H1 (cell line): Measurements from ENCODE around the gene TRAPPC12. TPM values are rescaled to one million over a fixed set of nuclear protein-coding genes. Genes with fewer than 3 reads are reported as not detected.

Source experiments
- ATF3 ChIP-seq: IDR thresholded peaks from 2 replicates; pipeline ENCODE4 v1.6.1; 2011; ENCODE audit warnings: low read depth, mild to moderate bottlenecking, low read length; ENCODE audit not compliant: insufficient read depth
- BCL11A ChIP-seq, 2 experiments: IDR thresholded peaks; one replicate each; pipeline ENCODE4 v1.6.1; 2011; ENCODE audit warnings: low read depth in 2 of 2, low read length in 2 of 2, mild to moderate bottlenecking in 2 of 2
- CBX5 ChIP-seq: fragments of 300-800, 300-1000 bp; sonication (generic); IDR thresholded peaks from 2 replicates; pipeline ENCODE4 v1.7.1; 2016; ENCODE audit warnings: antibody characterized with exemption, low read length, low read depth
- CHD2 ChIP-seq: IDR thresholded peaks from 2 replicates; pipeline ENCODE4 v1.6.1; 2012; ENCODE audit warnings: low read length, improper control_type of control experiment
- HDAC6 ChIP-seq: IDR thresholded peaks from one replicate; pipeline ENCODE4 v1.7.1; 2012; ENCODE audit warnings: low read depth, mild to moderate bottlenecking, inconsistent platforms, low read length, moderate library complexity
- JUND ChIP-seq: IDR thresholded peaks from 2 replicates; pipeline ENCODE4 v1.6.1; 2011; ENCODE audit warnings: mild to moderate bottlenecking, improper control_type of control experiment, low read length
- KDM4A ChIP-seq: IDR thresholded peaks from one replicate; pipeline ENCODE4 v1.7.1; 2012; ENCODE audit warnings: low read depth, mild to moderate bottlenecking, moderate library complexity, low read length, inconsistent platforms; ENCODE audit not compliant: severe bottlenecking
- NRF1 ChIP-seq: IDR thresholded peaks from 2 replicates; pipeline ENCODE4 v1.6.1; 2011; ENCODE audit warnings: mild to moderate bottlenecking, low read depth, low read length, improper control_type of control experiment
- PHF8 ChIP-seq: fragments of 200-600 bp; sonication (generic); conservative IDR thresholded peaks from 2 replicates; pipeline ENCODE4 v1.7.1; 2012; ENCODE audit warnings: low read depth, mild to moderate bottlenecking, inconsistent platforms, low read length, moderate library complexity
- POLR2A ChIP-seq, 2 experiments: IDR thresholded peaks; 1 replicate in 1 of 2; 2 replicates in 1 of 2; pipeline ENCODE4 v1.6.1; 2011; ENCODE audit warnings: low read depth in 2 of 2, low read length in 2 of 2, mild to moderate bottlenecking in 2 of 2; ENCODE audit errors: control extremely low read depth in 1 of 2
- POLR2AphosphoS5 ChIP-seq: IDR thresholded peaks from 2 replicates; pipeline ENCODE4 v1.6.1; 2011; ENCODE audit warnings: low read depth, low read length
- RBBP5 ChIP-seq: IDR thresholded peaks from 2 replicates; pipeline ENCODE4 v1.7.1; 2012; ENCODE audit warnings: low read depth, mild to moderate bottlenecking, inconsistent platforms, low read length, moderate library complexity, borderline replicate concordance
- RFX5 ChIP-seq: IDR thresholded peaks from 2 replicates; pipeline ENCODE4 v1.6.1; 2011; ENCODE audit warnings: low read depth, low read length, improper control_type of control experiment, borderline replicate concordance
- SIRT6 ChIP-seq: IDR thresholded peaks from one replicate; pipeline ENCODE4 v1.7.1; 2012; ENCODE audit warnings: low read length, inconsistent platforms
- SIX5 ChIP-seq: IDR thresholded peaks from 2 replicates; pipeline ENCODE4 v1.6.1; 2011; ENCODE audit warnings: mild to moderate bottlenecking, low read depth, low read length
- SUZ12 ChIP-seq: fragments of 200-600 bp; sonication (generic); IDR thresholded peaks from 2 replicates; pipeline ENCODE4 v1.6.1; 2012; ENCODE audit warnings: mild to moderate bottlenecking, inconsistent platforms, low read length, moderate library complexity, mixed read lengths
- TAF1 ChIP-seq: IDR thresholded peaks from 2 replicates; pipeline ENCODE4 v1.6.1; 2011; ENCODE audit warnings: mild to moderate bottlenecking, low read depth, low read length
- TEAD4 ChIP-seq: IDR thresholded peaks from 2 replicates; pipeline ENCODE4 v1.6.1; 2012; ENCODE audit warnings: low read depth, low read length, inconsistent platforms, mixed read lengths
- YY1 ChIP-seq: IDR thresholded peaks from 2 replicates; pipeline ENCODE4 v1.6.1; 2011; ENCODE audit warnings: low read depth, mild to moderate bottlenecking, low read length
- polyA plus RNA-seq, 7 experiments: library from polyadenylated mRNA; depleted of rRNA in 3 of 7; stranded (reverse) in 5 of 7; unstranded in 2 of 7; fragments of >200 nt in 5 of 7; fragments of 200-250 nt in 2 of 7; gene quantifications; 1 replicate in 5 of 7; 2 replicates in 1 of 7; 4 replicates in 1 of 7; pipeline versions ENCODE4 v1.2.1 to v1.2.3, GENCODE V29; 2011 to 2013; ENCODE audit warnings: missing spikeins in 2 of 7, mixed read lengths in 2 of 7
- total RNA-seq: library from RNA; stranded (reverse); fragmentation: NEBNext Ultra II Directional; extraction: Animal tissue kit (Norgen Biotek cat#: 25700); gene quantifications from 2 replicates; pipeline ENCODE4 v1.2.1, GENCODE V29; 2021
- TF ChIP-seq, protein P1 (sequence below), 3 experiments: IDR thresholded peaks; 1 replicate in 2 of 3; 2 replicates in 1 of 3; pipeline versions ENCODE4 v1.5.1 to v1.6.1; 2011; ENCODE audit warnings: low read length in 3 of 3, mild to moderate bottlenecking in 3 of 3, inconsistent platforms in 2 of 3, low read depth in 1 of 3, moderate library complexity in 1 of 3; ENCODE audit not compliant: insufficient read depth in 1 of 3; ENCODE audit errors: control extremely low read depth in 1 of 3

TRAPPC12 gene
- total and polyA plus RNA-seq, 2 of the 8 experiments (the other 6 are each of a cell fraction or from before 2014, with no cell fraction given): 35.0 to 67.3 TPM

- no peak for TF ChIP-seq SUZ12
- no peak for TF ChIP-seq RBBP5
- TF ChIP-seq SIRT6: no peak
- TF ChIP-seq, protein P1, sequence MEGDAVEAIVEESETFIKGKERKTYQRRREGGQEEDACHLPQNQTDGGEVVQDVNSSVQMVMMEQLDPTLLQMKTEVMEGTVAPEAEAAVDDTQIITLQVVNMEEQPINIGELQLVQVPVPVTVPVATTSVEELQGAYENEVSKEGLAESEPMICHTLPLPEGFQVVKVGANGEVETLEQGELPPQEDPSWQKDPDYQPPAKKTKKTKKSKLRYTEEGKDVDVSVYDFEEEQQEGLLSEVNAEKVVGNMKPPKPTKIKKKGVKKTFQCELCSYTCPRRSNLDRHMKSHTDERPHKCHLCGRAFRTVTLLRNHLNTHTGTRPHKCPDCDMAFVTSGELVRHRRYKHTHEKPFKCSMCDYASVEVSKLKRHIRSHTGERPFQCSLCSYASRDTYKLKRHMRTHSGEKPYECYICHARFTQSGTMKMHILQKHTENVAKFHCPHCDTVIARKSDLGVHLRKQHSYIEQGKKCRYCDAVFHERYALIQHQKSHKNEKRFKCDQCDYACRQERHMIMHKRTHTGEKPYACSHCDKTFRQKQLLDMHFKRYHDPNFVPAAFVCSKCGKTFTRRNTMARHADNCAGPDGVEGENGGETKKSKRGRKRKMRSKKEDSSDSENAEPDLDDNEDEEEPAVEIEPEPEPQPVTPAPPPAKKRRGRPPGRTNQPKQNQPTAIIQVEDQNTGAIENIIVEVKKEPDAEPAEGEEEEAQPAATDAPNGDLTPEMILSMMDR (IDR thresholded peaks at IDR 0.05; ENCODE audit: control extremely low read depth in 1 of 3, insufficient read depth in 1 of 3, low read depth in 1 of 3, low read length in 3 of 3): no peak
- no peak for TF ChIP-seq PHF8
- no peak for TF ChIP-seq JUND
- TF ChIP-seq BCL11A (IDR thresholded peaks at IDR 0.05; ENCODE audit: low read depth in 2 of 2, low read length in 2 of 2): no peak
- no peak for TF ChIP-seq YY1
- TF ChIP-seq NRF1: no peak
- no peak for TF ChIP-seq HDAC6
- TF ChIP-seq CBX5: no peak
- no peak for TF ChIP-seq TEAD4
- no peak for TF ChIP-seq POLR2A (IDR thresholded peaks at IDR 0.05; ENCODE audit: control extremely low read depth in 1 of 2, low read depth in 2 of 2, low read length in 2 of 2)
- TF ChIP-seq TAF1: no peak
- no peak for TF ChIP-seq POLR2AphosphoS5
- no peak for TF ChIP-seq SIX5
- no peak for TF ChIP-seq ATF3
- no peak for TF ChIP-seq RFX5
- TF ChIP-seq CHD2: peak; percentile 98
- no peak for TF ChIP-seq KDM4A
Measured at GRCh38 chr2:3483227-3483985, 103.9 kb downstream of the TRAPPC12 start (continued).
